Prostate gland (tissue), 2 donors: Measurements from ENCODE around the gene MINDY2.

ENCODE experiments used
- POLR2A ChIP-seq: fragments of 450-650 bp; IDR thresholded peaks from one replicate; pipeline ENCODE4 v1.6.1; 2016; ENCODE audit warnings: antibody characterized with exemption, mild to moderate bottlenecking
- TF ChIP-seq, protein P1 (sequence below), 4 experiments: fragments of 200-600 bp in 2 of 4; fragments of 450-650 bp in 2 of 4; sonication (generic) in 2 of 4; IDR thresholded peaks; 1 replicate in 3 of 4; 2 replicates in 1 of 4; pipeline ENCODE4 v1.5.1; 2016 to 2019; ENCODE audit warnings: antibody characterized with exemption in 4 of 4, mild to moderate bottlenecking in 2 of 4, moderate library complexity in 2 of 4

DNA sequence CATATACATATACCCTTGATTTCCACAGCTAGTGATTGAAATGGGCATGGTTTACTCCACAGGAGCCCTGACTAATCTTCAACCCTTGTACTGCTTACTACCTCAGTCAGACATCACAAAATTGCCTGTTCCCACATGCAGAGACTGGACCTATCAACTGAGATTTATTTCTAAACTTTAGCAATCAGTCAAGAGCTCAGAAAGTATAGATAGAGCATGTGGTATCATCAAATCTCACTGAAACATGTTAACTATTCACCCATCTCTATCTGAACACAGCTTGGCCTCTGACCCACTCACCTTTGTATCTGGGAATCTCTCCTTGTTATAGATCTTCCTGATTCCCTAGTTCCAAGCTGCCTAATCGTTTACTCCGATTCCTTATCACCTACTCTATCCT lies 36.2 kb upstream of the MINDY2 start:
- TF ChIP-seq, protein P1, sequence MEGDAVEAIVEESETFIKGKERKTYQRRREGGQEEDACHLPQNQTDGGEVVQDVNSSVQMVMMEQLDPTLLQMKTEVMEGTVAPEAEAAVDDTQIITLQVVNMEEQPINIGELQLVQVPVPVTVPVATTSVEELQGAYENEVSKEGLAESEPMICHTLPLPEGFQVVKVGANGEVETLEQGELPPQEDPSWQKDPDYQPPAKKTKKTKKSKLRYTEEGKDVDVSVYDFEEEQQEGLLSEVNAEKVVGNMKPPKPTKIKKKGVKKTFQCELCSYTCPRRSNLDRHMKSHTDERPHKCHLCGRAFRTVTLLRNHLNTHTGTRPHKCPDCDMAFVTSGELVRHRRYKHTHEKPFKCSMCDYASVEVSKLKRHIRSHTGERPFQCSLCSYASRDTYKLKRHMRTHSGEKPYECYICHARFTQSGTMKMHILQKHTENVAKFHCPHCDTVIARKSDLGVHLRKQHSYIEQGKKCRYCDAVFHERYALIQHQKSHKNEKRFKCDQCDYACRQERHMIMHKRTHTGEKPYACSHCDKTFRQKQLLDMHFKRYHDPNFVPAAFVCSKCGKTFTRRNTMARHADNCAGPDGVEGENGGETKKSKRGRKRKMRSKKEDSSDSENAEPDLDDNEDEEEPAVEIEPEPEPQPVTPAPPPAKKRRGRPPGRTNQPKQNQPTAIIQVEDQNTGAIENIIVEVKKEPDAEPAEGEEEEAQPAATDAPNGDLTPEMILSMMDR (IDR thresholded peaks at IDR 0.05) = no peak
- no peak for TF ChIP-seq POLR2A
